Astrocyte of the spinal cord (primary cell): ENCODE data around the gene EDN2.

ENCODE experiments used
- DNase-seq: peaks from one replicate; pipeline ENCODE4 v3.0.0; 2011; ENCODE audit warnings: low read depth, low spot score
- H3K4me3 ChIP-seq: 2 replicates; pipeline ENCODE4 v1.5.1; 2011; ENCODE audit warnings: low read depth, mild to moderate bottlenecking, low read length, moderate library complexity
- in situ Hi-C: cut with HindIII; loops from 2 replicates; pipeline ENCODE4 v1.10.0; 2017; ENCODE audit warnings: low sequenced_read_pairs
- TF ChIP-seq, protein P1 (sequence below): IDR thresholded peaks from 2 replicates; pipeline ENCODE4 v1.5.1; 2012; ENCODE audit warnings: low read depth, mild to moderate bottlenecking, low read length, inconsistent platforms

EDN2 gene

GRCh38 chr1:41435570-41436178 is 48.8 kb downstream of the EDN2 start:
- no peak overlapping the region for H3K4me3 ChIP-seq
- TF ChIP-seq, protein P1, sequence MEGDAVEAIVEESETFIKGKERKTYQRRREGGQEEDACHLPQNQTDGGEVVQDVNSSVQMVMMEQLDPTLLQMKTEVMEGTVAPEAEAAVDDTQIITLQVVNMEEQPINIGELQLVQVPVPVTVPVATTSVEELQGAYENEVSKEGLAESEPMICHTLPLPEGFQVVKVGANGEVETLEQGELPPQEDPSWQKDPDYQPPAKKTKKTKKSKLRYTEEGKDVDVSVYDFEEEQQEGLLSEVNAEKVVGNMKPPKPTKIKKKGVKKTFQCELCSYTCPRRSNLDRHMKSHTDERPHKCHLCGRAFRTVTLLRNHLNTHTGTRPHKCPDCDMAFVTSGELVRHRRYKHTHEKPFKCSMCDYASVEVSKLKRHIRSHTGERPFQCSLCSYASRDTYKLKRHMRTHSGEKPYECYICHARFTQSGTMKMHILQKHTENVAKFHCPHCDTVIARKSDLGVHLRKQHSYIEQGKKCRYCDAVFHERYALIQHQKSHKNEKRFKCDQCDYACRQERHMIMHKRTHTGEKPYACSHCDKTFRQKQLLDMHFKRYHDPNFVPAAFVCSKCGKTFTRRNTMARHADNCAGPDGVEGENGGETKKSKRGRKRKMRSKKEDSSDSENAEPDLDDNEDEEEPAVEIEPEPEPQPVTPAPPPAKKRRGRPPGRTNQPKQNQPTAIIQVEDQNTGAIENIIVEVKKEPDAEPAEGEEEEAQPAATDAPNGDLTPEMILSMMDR = no peak
- no peak for DNase-seq
- in situ Hi-C loops = no loop called here

GRCh38 chr1:41434748-41435449 is 49.6 kb downstream of the EDN2 start:
- TF ChIP-seq, protein P1 = no peak
- in situ Hi-C loops = no loop called here
- H3K4me3 ChIP-seq = no peak overlapping the region
- peak; percentile 52 for DNase-seq

DNA sequence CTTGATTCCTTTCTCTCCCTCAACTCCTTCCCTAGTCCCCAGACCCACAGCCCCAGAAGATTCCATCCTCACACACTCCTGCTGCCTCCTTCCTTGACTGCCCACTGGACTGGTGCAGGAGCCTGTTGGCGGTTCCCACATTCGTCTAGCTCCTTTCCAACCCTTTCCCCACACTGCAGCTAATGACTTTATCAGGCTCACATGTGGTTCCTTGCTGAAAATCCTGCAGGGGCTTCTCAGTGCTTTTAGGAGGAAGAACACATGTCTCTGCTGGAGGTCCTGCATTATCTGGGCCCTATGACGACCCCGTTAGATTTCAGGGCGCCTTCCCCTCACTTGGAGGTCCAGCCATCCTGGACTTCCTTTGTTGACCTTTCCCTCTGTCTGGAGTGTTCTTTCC is 50.2 kb downstream of the EDN2 start:
- no peak for DNase-seq
- TF ChIP-seq, protein P1 = no peak
- H3K4me3 ChIP-seq = no peak overlapping the region
- in situ Hi-C loops = no loop called here

DNA sequence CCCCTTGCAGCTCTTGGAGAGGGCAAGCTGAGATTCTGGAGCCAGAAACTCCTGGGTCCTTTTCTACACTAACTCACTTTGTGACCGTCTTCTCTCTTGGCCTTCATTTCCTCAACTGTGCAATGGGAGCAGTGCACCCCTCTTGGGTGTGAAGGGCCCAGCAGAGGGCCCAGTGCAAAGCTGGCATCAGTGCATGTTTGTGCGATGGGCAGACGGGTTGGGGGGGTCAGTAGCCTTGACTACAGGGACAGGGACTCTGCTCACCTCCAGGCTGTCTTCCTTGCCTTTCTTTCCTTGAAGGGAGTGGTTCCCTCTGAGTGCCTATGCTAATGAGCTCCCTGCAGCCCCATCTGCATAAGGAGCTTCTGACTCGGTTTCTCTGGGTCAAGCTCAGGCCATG is 51.0 kb downstream of the EDN2 start:
- in situ Hi-C loops = no loop called here
- TF ChIP-seq, protein P1 = no peak
- DNase-seq = no peak
- no peak overlapping the region for H3K4me3 ChIP-seq

- no peak overlapping the region for H3K4me3 ChIP-seq
- TF ChIP-seq, protein P1 = peak; percentile 87
- in situ Hi-C loops = no loop called here
- peak; percentile 90 for DNase-seq
Observed at GRCh38 chr1:41432481-41433280, 51.8 kb downstream of the EDN2 start.

- H3K4me3 ChIP-seq = no peak overlapping the region
- in situ Hi-C loops = no loop called here
- no peak for DNase-seq
- TF ChIP-seq, protein P1 = no peak
Observed at GRCh38 chr1:41431490-41432350, 52.8 kb downstream of the EDN2 start.
